GM21390 (cell line): ENCODE results near the gene MAP10.
"Not testable (repeated sequence)": the region's sequence is repeated elsewhere in the genome, so short reads cannot be mapped to it uniquely, and the experiment has no call there.

ENCODE experiments used
- ATAC-seq: cut with Tn5 transposase; IDR thresholded peaks from one replicate; pipeline ENCODE4 v1.9.1; 2021; ENCODE audit not compliant: unreplicated experiment

The MAP10 gene, protein sequence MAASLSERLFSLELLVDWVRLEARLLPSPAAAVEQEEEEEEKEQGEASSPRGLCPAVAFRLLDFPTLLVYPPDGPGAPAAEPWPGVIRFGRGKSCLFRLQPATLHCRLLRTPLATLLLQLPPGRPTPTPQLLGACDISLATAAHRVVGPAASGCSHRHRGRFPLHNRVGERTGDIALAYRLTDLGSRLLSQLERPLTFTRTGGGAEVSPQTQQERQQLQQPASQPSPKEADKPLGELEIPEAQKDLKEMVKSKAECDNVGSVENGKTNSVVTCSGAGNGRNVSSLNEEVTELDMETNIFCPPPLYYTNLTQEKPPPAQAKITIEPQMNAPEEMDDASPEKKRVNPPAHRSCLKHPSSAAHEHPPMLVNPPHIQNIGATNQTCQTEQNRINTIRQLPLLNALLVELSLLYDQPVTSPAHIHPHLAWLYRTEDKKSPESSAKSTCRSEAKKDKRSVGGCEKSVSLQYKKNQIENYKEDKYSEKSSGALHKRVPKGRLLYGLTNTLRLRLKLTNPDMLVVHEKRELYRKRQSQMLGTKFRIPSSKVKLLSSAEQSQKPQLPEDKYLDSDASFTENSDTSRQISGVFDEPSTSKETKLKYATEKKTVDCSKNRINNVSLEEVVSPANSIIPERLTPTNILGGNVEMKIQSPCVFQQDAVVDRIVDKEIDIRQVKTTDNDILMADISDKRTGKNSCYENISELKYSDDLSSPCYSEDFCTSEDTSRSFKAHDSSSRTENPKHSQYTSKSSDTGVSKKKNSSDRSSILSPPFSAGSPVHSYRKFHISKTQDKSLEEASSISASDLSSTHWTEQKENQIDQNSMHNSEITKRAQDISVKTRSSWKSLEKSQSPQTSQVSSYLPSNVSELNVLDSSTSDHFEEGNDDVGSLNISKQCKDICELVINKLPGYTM

DNA sequence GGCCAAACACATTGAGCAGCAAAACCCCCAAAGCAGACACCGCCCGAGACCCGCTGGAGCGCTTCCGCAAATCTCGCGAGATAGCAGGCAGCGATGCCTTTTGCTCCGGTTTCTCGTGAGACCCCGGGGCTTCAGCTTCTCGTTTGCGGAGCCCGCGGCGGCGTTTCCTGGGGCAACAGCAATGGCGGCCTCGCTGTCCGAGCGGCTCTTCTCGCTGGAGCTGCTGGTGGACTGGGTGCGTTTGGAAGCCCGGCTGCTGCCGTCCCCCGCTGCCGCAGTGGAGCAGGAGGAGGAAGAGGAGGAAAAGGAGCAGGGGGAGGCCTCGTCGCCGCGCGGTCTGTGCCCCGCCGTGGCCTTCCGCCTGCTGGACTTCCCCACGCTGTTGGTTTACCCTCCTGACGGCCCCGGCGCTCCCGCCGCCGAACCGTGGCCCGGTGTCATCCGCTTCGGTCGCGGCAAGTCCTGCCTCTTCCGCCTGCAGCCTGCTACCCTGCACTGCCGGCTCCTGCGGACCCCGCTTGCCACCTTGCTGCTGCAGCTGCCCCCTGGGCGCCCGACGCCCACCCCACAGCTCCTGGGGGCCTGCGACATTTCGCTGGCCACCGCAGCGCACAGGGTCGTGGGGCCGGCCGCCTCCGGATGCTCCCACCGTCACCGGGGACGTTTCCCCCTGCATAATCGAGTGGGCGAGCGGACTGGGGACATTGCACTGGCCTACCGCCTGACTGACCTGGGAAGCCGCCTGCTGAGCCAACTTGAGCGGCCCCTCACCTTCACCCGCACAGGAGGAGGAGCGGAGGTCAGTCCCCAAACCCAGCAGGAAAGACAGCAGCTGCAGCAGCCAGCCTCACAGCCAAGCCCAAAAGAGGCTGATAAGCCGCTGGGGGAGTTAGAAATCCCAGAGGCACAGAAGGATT is at the start of gene MAP10:
Gene MAP10, plus strand, starts transcription at position 148 of the 917 bp plus-strand sequence. Its CDS starts 34 bp downstream, at position 182.
- ATAC-seq = peak; percentile 87

- ATAC-seq = no peak
Measured at GRCh38 chr1:232764458-232765251, 40.6 kb upstream of the MAP10 start.

DNA sequence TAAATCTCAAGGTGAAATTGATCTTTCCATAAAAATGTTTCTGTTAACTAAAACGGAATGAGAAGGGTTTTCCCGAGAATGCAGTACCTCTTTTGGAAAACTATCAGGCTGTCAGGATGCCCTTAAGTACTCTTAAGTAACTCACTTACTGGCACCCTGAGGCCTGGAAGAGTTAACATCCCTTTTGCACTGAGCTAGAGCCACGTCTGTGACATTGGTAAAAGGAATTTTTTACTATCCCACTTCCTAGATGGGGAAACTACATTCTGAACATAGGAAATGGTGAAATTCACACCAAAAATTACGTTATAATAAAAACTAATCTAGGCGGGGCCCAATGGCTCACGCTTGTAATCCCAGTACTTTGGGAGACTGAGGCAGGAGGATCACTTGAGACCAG is 39.7 kb upstream of the MAP10 start:
- ATAC-seq = no peak

GRCh38 chr1:232766241-232766890 is 38.9 kb upstream of the MAP10 start:
- peak; percentile 77 for ATAC-seq

- no peak for ATAC-seq
Measured at GRCh38 chr1:232766904-232767303, 38.3 kb upstream of the MAP10 start.

GRCh38 chr1:232767305-232768074 is 37.7 kb upstream of the MAP10 start:
- ATAC-seq = no peak

- no peak for ATAC-seq
Measured at GRCh38 chr1:232768793-232769192, 36.4 kb upstream of the MAP10 start.

DNA sequence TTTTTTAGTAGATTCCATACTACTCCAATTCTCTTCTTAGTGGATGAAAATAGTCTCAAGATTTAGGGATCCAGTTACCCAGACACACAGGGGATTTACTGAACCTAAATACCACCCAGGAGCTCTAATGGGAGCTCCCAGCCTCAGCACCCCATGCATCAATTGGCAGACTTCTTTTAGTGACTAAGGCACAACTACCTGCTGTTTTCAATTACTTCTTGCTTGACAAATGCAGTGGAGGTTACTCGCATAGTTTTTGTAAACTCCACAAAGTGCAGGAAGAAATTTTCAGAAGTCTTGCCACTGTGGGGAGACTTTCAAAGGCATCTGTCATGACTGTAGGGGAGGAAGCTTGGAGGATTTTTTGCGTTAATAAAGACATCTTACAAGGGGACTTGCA is 35.5 kb upstream of the MAP10 start:
- no peak for ATAC-seq

DNA sequence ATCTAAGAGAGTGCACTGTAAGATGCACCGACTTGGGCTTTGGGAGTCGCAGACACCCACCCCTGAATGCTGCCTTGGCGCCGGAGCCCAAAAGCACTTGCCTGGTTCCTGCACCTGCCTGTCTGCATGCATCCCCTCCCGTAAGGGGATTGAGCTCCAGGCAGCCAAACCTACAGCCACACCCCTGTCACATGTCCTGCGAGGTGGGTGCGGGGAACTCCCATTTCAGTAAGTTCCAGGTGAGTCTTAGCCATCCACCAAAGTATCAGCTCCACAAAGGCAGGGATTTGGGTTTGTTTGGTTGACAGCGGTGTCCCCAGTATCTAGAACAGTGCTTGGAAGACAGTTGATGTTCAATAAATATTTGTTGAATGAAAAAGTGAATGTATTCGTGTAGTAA is 31.5 kb upstream of the MAP10 start:
- no peak for ATAC-seq

GRCh38 chr1:232776526-232777106 is 28.6 kb upstream of the MAP10 start:
- no peak for ATAC-seq

GRCh38 chr1:232780354-232780753 is 24.9 kb upstream of the MAP10 start:
- ATAC-seq = no peak

GRCh38 chr1:232784794-232785193 is 20.4 kb upstream of the MAP10 start:
- ATAC-seq = no peak

- ATAC-seq = not testable (repeated sequence)
Measured at GRCh38 chr1:232785630-232786029, 19.6 kb upstream of the MAP10 start.

DNA sequence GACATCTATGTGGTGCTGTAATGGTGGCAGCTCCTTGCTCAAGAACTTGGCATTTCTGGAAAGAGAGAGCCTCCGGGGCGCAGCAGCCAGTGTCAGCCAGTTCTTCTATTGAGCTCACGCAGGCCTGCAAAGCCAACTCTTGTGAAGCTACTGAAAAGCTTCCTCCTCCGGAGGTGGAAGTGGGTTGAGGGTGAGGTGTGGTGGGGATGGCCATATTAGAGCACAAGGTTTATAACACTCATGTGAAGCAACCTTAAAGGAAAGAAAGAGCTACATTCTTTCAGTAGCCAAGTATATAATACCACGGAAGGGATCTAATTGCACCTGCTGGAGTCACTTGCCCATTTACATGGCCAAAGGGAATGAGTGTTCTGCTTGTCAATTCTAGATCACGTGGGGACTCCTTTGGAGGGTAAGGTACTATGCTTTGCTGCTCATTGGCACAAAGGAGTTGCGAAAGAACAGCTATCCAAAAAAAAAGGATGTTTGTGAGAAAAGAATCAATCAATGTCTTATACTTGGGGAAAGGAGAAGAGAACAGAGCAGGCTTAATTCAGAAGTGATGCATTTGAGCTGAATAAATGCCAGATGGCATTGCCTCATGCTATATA is 18.3 kb upstream of the MAP10 start:
- no peak for ATAC-seq

DNA sequence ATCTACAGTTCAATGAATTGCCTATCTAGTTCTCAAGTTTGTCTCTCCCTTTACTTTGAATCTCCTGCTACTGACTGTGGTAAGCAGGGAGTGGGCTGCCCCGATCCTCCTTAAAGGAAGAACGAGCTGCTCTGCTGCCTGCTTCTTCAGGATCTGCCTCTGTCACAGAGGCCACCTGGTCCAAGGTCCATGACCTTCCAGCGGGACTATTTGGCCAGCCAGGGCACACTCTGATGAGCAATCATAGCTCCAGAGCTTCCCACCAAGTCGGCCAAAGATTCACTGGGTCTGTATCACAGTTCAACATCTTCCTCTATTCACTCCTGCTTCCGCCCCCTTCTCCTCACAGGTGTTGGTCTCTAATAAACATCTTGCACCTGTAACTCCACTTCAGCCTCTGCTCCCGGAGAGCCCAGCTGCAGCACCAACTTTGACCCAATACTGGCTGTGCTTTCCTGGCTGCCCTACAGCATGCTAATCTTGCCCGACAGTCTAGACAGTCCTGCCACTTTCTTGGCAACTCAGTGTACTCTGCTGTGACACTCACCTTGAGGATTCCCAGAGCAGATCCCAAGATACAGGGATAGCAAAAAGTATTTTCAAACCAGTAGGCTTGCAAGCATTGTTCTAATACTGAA is 16.9 kb upstream of the MAP10 start:
- ATAC-seq = no peak

DNA sequence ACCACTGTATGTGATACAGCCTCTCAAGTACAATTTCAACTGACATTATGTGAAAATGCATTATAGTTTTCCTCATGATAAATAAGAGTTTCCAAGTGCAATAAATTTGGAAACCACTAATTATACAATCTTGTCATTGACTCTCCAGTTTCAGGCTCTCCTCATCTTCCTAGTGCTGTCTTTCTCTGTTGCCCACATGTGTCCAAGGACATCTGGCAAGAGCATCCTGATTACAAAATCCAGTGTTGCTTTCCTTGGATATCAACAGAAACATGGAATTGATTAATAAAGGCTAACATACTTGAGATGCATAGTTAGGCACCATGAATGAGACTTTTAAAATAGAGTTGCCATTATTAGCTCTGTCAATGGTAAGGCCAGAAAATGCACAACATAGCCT is 15.6 kb upstream of the MAP10 start:
- ATAC-seq = no peak

DNA sequence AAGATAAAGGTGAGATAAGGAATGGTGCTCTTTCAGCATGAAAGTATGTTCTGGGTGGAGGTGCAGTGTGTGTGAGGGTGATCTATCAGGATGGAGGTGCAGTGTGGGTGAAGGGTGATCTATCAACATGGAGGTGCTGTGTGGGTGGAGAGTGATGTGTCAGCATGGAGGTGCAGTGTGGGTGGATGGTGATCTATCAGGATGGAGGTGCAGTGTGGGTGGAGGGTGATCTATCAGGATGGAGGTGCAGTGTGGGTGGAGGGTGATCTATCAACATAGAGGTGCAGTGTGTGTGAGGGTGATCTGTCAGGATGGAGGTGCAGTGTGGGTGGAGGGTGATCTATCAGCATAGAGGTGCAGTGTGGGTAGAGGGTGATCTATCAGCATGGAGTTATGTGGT is 12.3 kb upstream of the MAP10 start:
- ATAC-seq = no peak

- no peak for ATAC-seq
Measured at GRCh38 chr1:232793944-232794343, 11.3 kb upstream of the MAP10 start.
